IPS-20b (cell line): ENCODE data around the gene TEX12.
"Not testable (repeated sequence)": the region's sequence is repeated elsewhere in the genome, so short reads cannot be mapped to it uniquely, and the experiment has no call there.

Source experiments
- H3K27ac ChIP-seq: one replicate; pipeline ENCODE4 v1.5.1; 2013; ENCODE audit warnings: low read length
- H3K27me3 ChIP-seq: 2 replicates; pipeline ENCODE4 v1.6.1; 2013; ENCODE audit warnings: mild to moderate bottlenecking, low read length, inconsistent platforms; ENCODE audit not compliant: insufficient read depth
- H3K36me3 ChIP-seq: 2 replicates; pipeline ENCODE4 v1.6.1; 2013; ENCODE audit warnings: low read depth, mild to moderate bottlenecking, inconsistent platforms, low read length, moderate library complexity; ENCODE audit not compliant: insufficient read depth
- H3K4me1 ChIP-seq: 2 replicates; pipeline ENCODE4 v1.6.1; 2013; ENCODE audit warnings: mild to moderate bottlenecking, control low read depth, inconsistent platforms, low read length, moderate library complexity; ENCODE audit not compliant: insufficient read depth
- H3K4me3 ChIP-seq: 2 replicates; pipeline ENCODE4 v1.5.1; 2013; ENCODE audit warnings: mild to moderate bottlenecking, low read length, inconsistent platforms
- H3K9ac ChIP-seq: 2 replicates; pipeline ENCODE4 v1.6.1; 2013; ENCODE audit warnings: low read depth, mild to moderate bottlenecking, inconsistent platforms, low read length, moderate library complexity
- H3K9me3 ChIP-seq: 2 replicates; pipeline ENCODE4 v1.6.1; 2013; ENCODE audit warnings: mild to moderate bottlenecking, low read depth, low read length, inconsistent platforms; ENCODE audit not compliant: insufficient read depth

The TEX12 gene

DNA sequence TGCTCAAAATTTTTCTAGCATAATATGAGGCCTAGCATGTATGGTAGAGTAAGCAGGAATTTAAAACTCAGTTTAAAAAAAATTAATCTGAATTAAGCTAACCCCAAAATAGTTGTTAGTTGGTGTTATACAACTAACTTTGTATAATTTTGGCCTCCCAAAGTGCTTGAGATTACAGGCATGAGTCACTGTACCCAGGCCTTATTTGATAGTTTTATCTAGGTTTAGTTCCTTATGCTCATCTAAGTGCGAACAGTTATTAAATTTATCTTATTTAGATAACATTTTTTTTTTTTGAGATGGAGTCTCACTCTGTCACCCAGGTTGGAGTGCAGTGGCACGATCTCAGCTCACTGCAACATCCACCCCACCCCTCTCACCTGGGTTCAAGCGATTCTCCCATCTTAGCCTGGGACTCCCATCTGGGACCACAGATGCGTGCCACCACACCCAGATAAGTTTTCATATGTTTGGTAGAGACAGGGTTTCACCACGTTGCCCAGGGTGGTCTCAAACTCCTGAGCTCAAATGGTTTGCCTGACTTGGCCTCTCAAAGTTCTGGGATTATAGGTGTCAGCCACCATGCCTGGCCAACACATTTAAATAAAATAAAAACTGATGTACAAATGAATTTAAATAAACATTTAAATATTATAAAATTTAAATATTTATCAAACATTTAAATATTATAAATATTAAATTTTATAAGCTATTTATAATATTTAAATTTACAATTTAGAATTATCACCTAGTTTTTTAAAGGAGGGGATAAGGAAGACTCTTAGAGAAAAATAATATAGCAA, 10.8 kb upstream of the TEX12 start:
- H3K27me3 ChIP-seq, result no peaks in the 10 kb centered on the region
- H3K36me3 ChIP-seq, result no peaks in the 10 kb centered on the region
- H3K9me3 ChIP-seq, result no peaks in the 10 kb centered on the region
- H3K4me3 ChIP-seq, result no peak overlapping the region
- no peak overlapping the region for H3K9ac ChIP-seq
- no peaks in the 10 kb centered on the region for H3K4me1 ChIP-seq
- H3K27ac ChIP-seq, result no peak overlapping the region

DNA sequence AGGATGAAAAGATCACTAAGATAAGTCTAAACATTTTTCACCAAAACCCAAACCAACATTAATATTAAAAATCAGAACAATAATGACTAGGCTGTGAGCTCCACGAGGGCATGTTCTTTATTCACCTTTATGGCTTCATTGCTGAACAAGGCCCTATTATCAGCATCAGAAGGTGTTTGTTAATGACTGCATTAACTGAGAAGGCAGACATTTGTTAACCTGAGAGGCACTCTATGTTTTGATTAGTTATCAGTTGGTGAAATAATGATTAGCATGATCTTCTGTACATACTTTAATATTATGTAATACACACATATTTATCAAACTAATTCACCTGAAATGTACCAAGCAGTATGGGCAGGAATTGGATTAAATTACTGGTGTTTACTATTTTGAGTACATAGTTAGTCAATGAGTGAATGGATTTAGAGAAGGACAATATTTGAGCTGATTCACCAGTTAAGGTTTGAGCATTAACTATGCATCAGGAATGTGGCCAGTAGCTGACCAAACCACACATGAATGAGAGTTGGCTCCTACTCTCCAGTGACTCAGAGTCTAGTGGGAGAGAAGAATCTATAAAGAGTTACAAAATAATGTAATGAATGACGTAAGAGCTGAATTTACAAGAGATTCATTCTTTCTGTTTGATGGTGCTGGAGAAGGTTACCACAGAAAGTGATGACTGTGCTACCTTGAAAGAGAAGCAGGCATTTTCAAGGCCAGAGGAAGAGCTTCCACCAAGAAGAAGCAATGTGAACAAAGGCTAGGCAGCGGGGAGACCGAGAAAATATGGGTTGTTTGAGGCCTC, 10.0 kb upstream of the TEX12 start:
- Histone ChIP-seq H3K9ac (no peak overlapping the region), H3K27me3 (no peaks in the 10 kb centered on the region), H3K9me3 (no peaks in the 10 kb centered on the region), H3K4me1 (no peaks in the 10 kb centered on the region), H3K36me3 (no peaks in the 10 kb centered on the region), H3K4me3 (no peak overlapping the region), H3K27ac (no peak overlapping the region)

DNA sequence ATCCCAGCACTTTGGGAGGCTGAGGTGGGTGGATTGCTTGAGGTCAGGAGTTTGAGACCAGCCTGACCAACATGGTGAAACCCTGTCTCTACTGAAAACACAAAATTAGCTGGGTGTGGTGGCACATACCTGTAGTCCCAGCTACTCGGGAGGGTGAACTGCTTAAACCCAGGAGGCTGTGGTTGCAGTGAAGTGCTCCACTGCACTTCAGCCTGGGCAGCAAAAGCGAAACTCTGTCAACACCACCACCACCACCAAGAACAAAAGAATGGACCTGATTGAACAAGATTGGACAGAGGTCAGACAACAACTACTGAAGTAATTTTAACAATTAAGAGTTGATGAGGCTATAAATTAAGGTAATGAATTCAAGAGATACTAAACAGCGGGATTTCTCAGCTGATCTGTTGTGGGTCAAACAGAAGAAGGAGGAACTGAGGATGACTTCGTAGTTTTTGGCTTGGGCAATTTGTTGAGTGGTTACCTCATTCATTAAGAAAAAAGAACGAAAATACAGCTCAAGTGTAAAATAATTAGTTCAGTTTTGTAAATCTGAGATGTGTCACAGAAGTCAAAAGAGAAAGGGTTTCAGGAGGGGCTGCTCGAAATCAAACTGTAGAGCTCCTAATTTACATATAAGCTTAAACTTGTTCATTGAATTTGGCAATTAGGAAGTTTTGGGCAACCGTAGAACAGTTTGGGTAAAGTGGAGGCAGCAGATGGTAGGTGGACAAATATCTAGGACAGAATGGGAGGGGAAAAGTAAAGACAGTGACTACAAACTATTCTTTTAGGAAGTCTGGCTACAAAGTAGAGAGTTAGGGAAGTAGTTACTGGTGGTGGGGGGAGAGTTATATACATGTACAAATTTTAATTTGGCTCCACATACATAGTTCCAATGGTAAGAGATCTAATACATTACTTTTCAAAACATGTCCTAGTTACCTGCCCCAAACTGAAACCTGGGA, 7.8 kb upstream of the TEX12 start:
- H3K9me3 ChIP-seq, result no peaks in the 10 kb centered on the region
- no peaks in the 10 kb centered on the region for H3K4me1 ChIP-seq
- no peaks in the 10 kb centered on the region for H3K36me3 ChIP-seq
- no peaks in the 10 kb centered on the region for H3K27me3 ChIP-seq
- H3K27ac ChIP-seq, result no peak overlapping the region
- no peak overlapping the region for H3K9ac ChIP-seq
- no peak overlapping the region for H3K4me3 ChIP-seq

DNA sequence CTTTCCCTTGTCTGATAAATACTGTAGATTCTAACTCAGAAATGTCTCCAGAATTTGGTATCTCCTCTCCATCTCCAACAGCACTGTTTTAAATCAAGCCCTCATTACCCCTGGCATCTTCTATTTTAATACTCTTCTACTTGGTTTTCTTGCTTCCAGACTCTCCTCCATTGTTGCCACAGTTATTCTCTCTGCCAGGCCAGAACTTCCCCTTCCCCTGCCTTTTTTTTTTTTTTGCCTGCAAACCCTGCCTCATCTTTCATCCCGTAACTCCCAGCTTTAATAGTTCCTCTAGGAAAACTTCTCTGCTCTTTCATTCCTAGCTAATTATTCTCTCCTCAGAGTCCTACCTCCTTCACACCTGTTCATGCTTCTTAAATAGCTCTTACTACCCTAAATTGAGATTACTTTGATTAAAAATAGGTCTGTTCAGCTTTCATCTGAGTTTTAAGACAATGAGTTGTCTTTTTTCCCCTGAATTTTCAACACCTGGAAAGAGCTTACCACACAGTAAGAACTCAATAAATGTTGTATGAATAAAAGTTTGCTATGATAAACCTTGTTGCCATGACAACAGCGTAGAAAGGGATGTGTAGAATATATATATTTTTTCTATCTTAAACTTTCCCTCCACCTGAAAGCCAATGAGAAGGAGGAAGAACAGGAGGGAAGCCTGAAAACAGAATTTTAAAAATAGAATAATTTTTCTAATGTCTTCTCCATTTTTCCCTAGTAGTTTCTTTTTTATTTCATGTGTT, 6.9 kb upstream of the TEX12 start:
- no peak overlapping the region for H3K4me3 ChIP-seq
- no peaks in the 10 kb centered on the region for H3K36me3 ChIP-seq
- H3K27me3 ChIP-seq, result no peaks in the 10 kb centered on the region
- H3K9ac ChIP-seq, result no peak overlapping the region
- H3K27ac ChIP-seq, result no peak overlapping the region
- no peaks in the 10 kb centered on the region for H3K9me3 ChIP-seq
- H3K4me1 ChIP-seq, result no peaks in the 10 kb centered on the region

DNA sequence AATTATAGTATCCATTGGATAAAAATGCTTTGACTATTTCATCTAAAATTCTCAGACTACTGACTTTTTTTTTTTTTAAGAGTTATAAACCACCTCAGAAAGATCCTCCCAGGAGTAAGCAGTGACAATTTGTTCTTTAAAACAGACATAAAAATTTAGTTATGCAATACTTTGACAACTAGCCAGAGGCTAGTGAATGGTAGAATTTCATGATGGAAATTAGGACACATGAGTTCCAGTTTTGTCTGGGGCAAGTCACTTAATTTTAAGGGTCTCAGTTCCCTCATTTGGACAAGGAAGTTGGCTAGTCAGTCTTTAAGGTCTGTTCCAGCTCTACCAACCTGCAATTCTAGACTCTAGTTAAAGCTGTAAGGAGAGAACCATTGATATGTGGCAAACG, 6.2 kb upstream of the TEX12 start:
- Histone ChIP-seq H3K36me3 (no peaks in the 10 kb centered on the region), H3K4me3 (no peak overlapping the region), H3K27ac (no peak overlapping the region), H3K9me3 (no peaks in the 10 kb centered on the region), H3K4me1 (no peaks in the 10 kb centered on the region), H3K27me3 (no peaks in the 10 kb centered on the region), H3K9ac (no peak overlapping the region)

DNA sequence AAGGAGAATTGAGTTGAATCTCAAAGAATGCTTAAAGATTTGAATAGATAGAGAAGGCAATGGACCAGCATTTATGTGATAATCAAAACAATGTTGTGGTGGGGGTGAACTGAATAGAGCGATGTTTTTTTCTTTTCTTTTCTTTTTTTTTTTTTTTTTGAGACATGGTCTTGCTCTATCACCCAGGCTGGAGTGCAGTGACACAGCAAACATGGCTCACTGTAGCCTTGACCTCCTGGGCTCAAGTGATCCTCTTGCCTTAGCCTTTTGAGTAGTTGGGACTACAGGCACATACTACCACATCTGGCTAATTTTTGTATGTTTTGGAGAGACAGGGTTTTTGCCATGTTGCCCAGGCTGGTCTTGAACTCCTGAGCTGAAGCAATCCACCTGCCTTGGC, 5.0 kb upstream of the TEX12 start:
- not testable (repeated sequence) for H3K4me3 ChIP-seq, H3K27ac ChIP-seq, H3K9ac ChIP-seq, H3K27me3 ChIP-seq, H3K36me3 ChIP-seq, H3K9me3 ChIP-seq, H3K4me1 ChIP-seq

DNA sequence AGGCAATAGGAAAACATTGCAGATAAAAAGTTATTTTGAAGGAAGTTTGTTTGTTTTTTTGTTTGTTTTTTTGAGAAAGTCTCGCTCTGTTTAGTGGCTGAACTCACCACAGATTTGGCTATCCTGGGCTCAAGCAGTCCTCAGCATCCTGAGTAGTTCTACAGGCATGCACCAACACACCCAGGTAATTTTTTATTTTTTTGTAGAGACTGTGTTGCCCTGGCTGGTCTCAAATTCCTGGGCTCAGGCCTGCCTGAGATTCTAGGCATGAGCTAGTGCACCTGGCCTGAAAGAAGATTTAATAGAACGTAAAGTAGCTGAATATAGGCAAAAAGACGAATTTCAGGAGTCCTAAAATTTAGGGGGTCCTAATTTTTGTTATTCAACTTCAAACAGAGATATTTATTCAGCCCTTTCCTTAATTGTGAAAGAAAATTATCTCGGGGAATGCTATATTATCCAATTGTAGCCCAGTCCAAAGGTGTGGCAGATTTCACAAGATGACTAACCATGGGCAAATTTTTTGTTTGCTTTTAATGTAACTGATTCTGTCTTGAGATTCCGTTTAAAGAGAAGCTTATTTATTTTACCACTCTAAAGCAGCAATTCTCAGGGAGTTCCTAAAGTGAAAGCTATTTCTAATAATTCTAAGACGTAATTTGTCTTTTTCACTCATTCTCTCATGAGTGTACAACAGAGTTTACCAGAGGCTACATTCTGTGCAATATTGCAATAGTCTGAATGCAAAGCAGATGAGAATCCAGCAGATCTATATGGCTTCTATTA, 4.2 kb upstream of the TEX12 start:
- Histone ChIP-seq H3K27me3 (no peaks in the 10 kb centered on the region), H3K36me3 (no peaks in the 10 kb centered on the region), H3K4me3 (no peak overlapping the region), H3K4me1 (no peaks in the 10 kb centered on the region), H3K27ac (no peak overlapping the region), H3K9me3 (no peaks in the 10 kb centered on the region), H3K9ac (no peak overlapping the region)

DNA sequence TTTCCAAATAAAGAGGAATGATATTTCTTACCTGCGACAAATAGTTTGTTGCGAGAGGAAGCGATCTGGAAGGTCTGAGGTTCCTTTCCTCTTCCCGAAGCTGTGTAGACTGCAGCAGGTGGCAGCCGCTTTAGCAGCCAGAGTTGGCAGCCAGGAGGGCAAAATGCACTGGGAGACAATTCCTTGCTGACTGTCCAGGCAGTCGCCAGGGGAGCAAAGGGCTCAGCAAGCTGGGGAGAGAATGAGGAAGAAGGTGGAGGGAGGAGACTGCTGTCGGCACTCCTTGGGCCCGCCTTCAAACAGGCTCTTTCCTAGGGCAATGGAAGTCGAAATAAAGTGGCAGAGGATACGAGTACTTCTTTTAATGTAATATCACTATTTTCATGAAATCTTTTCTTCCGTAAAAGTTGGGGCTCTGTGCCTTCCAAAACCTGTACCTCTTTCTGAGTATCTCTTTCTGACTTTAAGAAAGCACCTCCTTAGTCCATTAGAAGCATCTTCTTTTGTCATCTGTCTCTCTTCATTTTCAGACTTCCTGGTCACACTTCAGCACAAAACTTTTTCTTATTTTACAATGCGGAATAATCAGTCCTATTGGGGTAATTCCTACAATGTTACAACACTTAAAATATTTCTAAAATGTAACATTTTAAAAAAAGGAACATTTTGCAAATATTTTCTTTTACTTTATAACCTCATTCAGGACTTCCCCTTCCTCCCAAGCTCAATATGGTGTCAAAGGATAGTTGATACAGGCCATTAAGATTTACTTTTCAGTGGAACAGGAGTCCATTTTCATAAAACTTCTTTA, 3.1 kb upstream of the TEX12 start, which contains the start of gene IL18:
Gene IL18 (minus strand): TSS at position 220 of the 811 bp plus-strand sequence. CDS start 9,041 bp downstream, outside the sequence.
- H3K4me1 ChIP-seq, result no peaks in the 10 kb centered on the region
- no peaks in the 10 kb centered on the region for H3K9me3 ChIP-seq
- H3K4me3 ChIP-seq, result no peak within 1 kb of the TSS
- H3K27ac ChIP-seq, result no peak within 1 kb of the TSS
- no peaks in the 10 kb centered on the region for H3K27me3 ChIP-seq
- no peaks in the 10 kb centered on the region for H3K36me3 ChIP-seq
- H3K9ac ChIP-seq, result no peak within 1 kb of the TSS

DNA sequence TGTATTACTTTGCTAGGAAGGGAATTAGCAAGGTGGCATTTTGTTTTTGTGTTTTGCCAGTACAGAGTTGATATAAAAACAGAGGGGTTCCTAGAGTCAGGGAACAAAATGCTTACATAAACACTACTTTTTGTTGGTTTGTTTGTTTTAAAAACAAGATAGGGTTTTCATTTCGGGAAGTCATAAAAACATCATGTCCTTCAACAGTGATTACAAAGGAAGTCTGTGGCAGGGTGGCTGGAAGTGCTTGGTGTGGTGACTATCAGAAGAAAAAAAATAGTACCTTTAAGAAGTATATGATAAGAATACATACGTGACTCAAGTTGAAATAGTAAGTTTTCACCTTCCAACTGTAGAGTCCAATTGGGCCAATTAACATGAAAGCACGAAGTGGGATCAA, 2.1 kb upstream of the TEX12 start:
- H3K27me3 ChIP-seq, result no peaks in the 10 kb centered on the region
- no peaks in the 10 kb centered on the region for H3K36me3 ChIP-seq
- no peak overlapping the region for H3K9ac ChIP-seq
- no peak overlapping the region for H3K27ac ChIP-seq
- no peaks in the 10 kb centered on the region for H3K9me3 ChIP-seq
- H3K4me1 ChIP-seq, result no peaks in the 10 kb centered on the region
- H3K4me3 ChIP-seq, result no peak overlapping the region

DNA sequence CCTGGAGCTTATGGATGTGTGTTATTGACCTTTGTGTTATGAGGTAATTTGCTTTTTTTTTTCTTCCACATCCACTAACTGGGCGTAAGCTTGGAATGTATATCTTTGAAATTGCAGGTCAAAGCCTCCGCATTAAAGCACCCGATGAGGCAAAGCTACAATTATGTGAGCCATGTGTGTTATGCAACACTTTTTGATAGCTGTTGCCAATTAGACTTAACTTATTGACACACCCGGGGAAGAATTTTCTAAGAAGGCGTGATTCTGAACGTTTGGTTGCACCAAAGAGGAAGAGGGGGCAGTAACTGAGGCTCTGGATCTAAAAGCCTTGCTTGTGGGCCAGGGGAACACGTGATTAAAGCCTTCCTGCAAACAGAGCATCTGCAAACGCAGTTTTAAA, 610 bp upstream of the TEX12 start:
- no peaks in the 10 kb centered on the region for H3K36me3 ChIP-seq
- no peak overlapping the region for H3K4me3 ChIP-seq
- no peaks in the 10 kb centered on the region for H3K9me3 ChIP-seq
- H3K4me1 ChIP-seq, result no peaks in the 10 kb centered on the region
- H3K9ac ChIP-seq, result no peak overlapping the region
- no peak overlapping the region for H3K27ac ChIP-seq
- H3K27me3 ChIP-seq, result no peaks in the 10 kb centered on the region
